Measurements from ENCODE around the gene TTC12.

TTC12 gene

GRCh38 chr11:113281052-113281725, 33.2 kb upstream of the TTC12 start:
- no peak for TF ChIP-seq FOXM1 (IDR thresholded peaks at IDR 0.05; ENCODE audit: borderline replicate concordance, low read depth)
- no peak for TF ChIP-seq NFIC (IDR thresholded peaks at IDR 0.05)
- no peak for TF ChIP-seq MAX (IDR thresholded peaks at IDR 0.05)
- no peak for TF ChIP-seq USF1 (IDR thresholded peaks at IDR 0.05)
- no peak for TF ChIP-seq CEBPB (IDR thresholded peaks at IDR 0.05)
- TF ChIP-seq ZBTB7A (IDR thresholded peaks at IDR 0.05; ENCODE audit: low read depth) = no peak
- no peak for TF ChIP-seq TAF1 (IDR thresholded peaks at IDR 0.05; ENCODE audit: low read depth)
- TF ChIP-seq EP300 (IDR thresholded peaks at IDR 0.05; ENCODE audit: borderline replicate concordance) = no peak
- no peak for TF ChIP-seq RAD21 (IDR thresholded peaks at IDR 0.05; ENCODE audit: low read depth)
- no peak for TF ChIP-seq REST (IDR thresholded peaks at IDR 0.05; ENCODE audit: low read depth)
- TF ChIP-seq YY1 (IDR thresholded peaks at IDR 0.05; ENCODE audit: low read depth) = no peak
- TF ChIP-seq TCF12 (IDR thresholded peaks at IDR 0.05; ENCODE audit: low read depth) = no peak
- TF ChIP-seq EGR1 (IDR thresholded peaks at IDR 0.05) = no peak
- no peak for TF ChIP-seq TEAD4 (IDR thresholded peaks at IDR 0.05)
- TF ChIP-seq CREB1 (IDR thresholded peaks at IDR 0.05; ENCODE audit: low read depth) = no peak

GRCh38 chr11:113282898-113283437, 31.4 kb upstream of the TTC12 start:
- TF ChIP-seq TEAD4 (IDR thresholded peaks at IDR 0.05) (no peak), RAD21 (IDR thresholded peaks at IDR 0.05; ENCODE audit: low read depth) (no peak), EGR1 (IDR thresholded peaks at IDR 0.05) (no peak), FOXM1 (IDR thresholded peaks at IDR 0.05; ENCODE audit: borderline replicate concordance, low read depth) (no peak), TCF12 (IDR thresholded peaks at IDR 0.05; ENCODE audit: low read depth) (no peak), ZBTB7A (IDR thresholded peaks at IDR 0.05; ENCODE audit: low read depth) (no peak), CEBPB (IDR thresholded peaks at IDR 0.05) (no peak), REST (IDR thresholded peaks at IDR 0.05; ENCODE audit: low read depth) (no peak), NFIC (IDR thresholded peaks at IDR 0.05) (no peak), TAF1 (IDR thresholded peaks at IDR 0.05; ENCODE audit: low read depth) (no peak), YY1 (IDR thresholded peaks at IDR 0.05; ENCODE audit: low read depth) (no peak), CREB1 (IDR thresholded peaks at IDR 0.05; ENCODE audit: low read depth) (no peak), USF1 (IDR thresholded peaks at IDR 0.05) (no peak), EP300 (IDR thresholded peaks at IDR 0.05; ENCODE audit: borderline replicate concordance) (no peak), MAX (IDR thresholded peaks at IDR 0.05) (no peak)

- TF ChIP-seq YY1 (IDR thresholded peaks at IDR 0.05; ENCODE audit: low read depth) = no peak
- TF ChIP-seq ZBTB7A (IDR thresholded peaks at IDR 0.05; ENCODE audit: low read depth) = no peak
- TF ChIP-seq MAX (IDR thresholded peaks at IDR 0.05) = no peak
- no peak for TF ChIP-seq EGR1 (IDR thresholded peaks at IDR 0.05)
- no peak for TF ChIP-seq TAF1 (IDR thresholded peaks at IDR 0.05; ENCODE audit: low read depth)
- no peak for TF ChIP-seq RAD21 (IDR thresholded peaks at IDR 0.05; ENCODE audit: low read depth)
- TF ChIP-seq NFIC (IDR thresholded peaks at IDR 0.05) = no peak
- TF ChIP-seq CEBPB (IDR thresholded peaks at IDR 0.05) = no peak
- no peak for TF ChIP-seq TEAD4 (IDR thresholded peaks at IDR 0.05)
- TF ChIP-seq CREB1 (IDR thresholded peaks at IDR 0.05; ENCODE audit: low read depth) = no peak
- no peak for TF ChIP-seq EP300 (IDR thresholded peaks at IDR 0.05; ENCODE audit: borderline replicate concordance)
- no peak for TF ChIP-seq TCF12 (IDR thresholded peaks at IDR 0.05; ENCODE audit: low read depth)
- no peak for TF ChIP-seq REST (IDR thresholded peaks at IDR 0.05; ENCODE audit: low read depth)
- TF ChIP-seq FOXM1 (IDR thresholded peaks at IDR 0.05; ENCODE audit: borderline replicate concordance, low read depth) = no peak
- TF ChIP-seq USF1 (IDR thresholded peaks at IDR 0.05) = no peak
Observed at GRCh38 chr11:113283881-113284280, 30.5 kb upstream of the TTC12 start.

Measured in Ishikawa (cell line).